Measurements from ENCODE around the gene LCN12. TPM values are rescaled to one million over a fixed set of nuclear protein-coding genes. Genes with fewer than 3 reads are reported as not detected.

The LCN12 gene
- total RNA-seq, 2 experiments from 2014 or later, result 1.3 to 2.1 TPM

GRCh38 chr9:136944212-136944518 is 7.9 kb upstream of the LCN12 start:
- Mint-ChIP-seq H3K4me3 (peak overlapping the region; percentile 77), H3K9me3 (no peaks in the 10 kb centered on the region), H3K36me3 (ENCODE audit: low read depth) (peaks cover 23% of the 10 kb centered on the region), H3K27ac (peak overlapping the region; percentile 83), H3K4me1 (ENCODE audit: low read depth) (peaks cover 14% of the 10 kb centered on the region), H3K27me3 (no peaks in the 10 kb centered on the region)
- DNase-seq (no peak), ATAC-seq (peak; percentile 37)
- CTCF ChIA-PET, result interaction anchor here (0.8 to 5.3 kb wide), 8 partner anchors 34 to 124 kb away, joined by 3 to 82 read pairs (median 3); partner anchors contain the start of gene TRAF2
- intact Hi-C loops (cut with micrococcal nuclease), result no loop called here
- no peak for TF ChIP-seq CTCF (IDR thresholded peaks at IDR 0.05)
- POLR2A ChIA-PET, result interaction anchor here (0.6 to 1.4 kb wide), 6 partner anchors 11 to 491 kb away, joined by 3 to 5 read pairs (median 4); partner anchors contain the start of genes PAXX and RABL6

GRCh38 chr9:136944519-136945332 is 7.3 kb upstream of the LCN12 start, which contains the start of the genes C8G and FBXW5:
Gene C8G (plus strand): TSS chr9:136945243. CDS start chr9:136945321, 78 bp downstream.
Gene FBXW5 (minus strand): TSS chr9:136944738. CDS start chr9:136944083, 655 bp downstream.
- peak within 1 kb of the TSS; percentile 77 for H3K4me3 Mint-ChIP-seq
- ChIA-PET CTCF (interaction anchor here (0.6 to 5.3 kb wide), 10 partner anchors 35 to 123 kb away, joined by 3 to 82 read pairs (median 3); partner anchors contain the start of genes FUT7 and TRAF2), POLR2A (interaction anchor here (0.6 to 1.4 kb wide), 8 partner anchors 12 to 491 kb away, joined by 3 to 5 read pairs (median 3); partner anchors contain the start of gene RABL6)
- H3K9me3 Mint-ChIP-seq, result no peaks in the 10 kb centered on the region
- H3K27ac Mint-ChIP-seq, result peak within 1 kb of the TSS; percentile 83
- ATAC-seq, result peak; percentile 89
- H3K27me3 Mint-ChIP-seq, result no peaks in the 10 kb centered on the region
- peak; percentile 93 for DNase-seq
- intact Hi-C loops (cut with micrococcal nuclease), result no loop called here
- peaks cover 17% of the 10 kb centered on the region for H3K36me3 Mint-ChIP-seq (ENCODE audit: low read depth)
- peak; percentile 96 for TF ChIP-seq CTCF (IDR thresholded peaks at IDR 0.05)
- H3K4me1 Mint-ChIP-seq (ENCODE audit: low read depth), result peaks cover 14% of the 10 kb centered on the region

DNA sequence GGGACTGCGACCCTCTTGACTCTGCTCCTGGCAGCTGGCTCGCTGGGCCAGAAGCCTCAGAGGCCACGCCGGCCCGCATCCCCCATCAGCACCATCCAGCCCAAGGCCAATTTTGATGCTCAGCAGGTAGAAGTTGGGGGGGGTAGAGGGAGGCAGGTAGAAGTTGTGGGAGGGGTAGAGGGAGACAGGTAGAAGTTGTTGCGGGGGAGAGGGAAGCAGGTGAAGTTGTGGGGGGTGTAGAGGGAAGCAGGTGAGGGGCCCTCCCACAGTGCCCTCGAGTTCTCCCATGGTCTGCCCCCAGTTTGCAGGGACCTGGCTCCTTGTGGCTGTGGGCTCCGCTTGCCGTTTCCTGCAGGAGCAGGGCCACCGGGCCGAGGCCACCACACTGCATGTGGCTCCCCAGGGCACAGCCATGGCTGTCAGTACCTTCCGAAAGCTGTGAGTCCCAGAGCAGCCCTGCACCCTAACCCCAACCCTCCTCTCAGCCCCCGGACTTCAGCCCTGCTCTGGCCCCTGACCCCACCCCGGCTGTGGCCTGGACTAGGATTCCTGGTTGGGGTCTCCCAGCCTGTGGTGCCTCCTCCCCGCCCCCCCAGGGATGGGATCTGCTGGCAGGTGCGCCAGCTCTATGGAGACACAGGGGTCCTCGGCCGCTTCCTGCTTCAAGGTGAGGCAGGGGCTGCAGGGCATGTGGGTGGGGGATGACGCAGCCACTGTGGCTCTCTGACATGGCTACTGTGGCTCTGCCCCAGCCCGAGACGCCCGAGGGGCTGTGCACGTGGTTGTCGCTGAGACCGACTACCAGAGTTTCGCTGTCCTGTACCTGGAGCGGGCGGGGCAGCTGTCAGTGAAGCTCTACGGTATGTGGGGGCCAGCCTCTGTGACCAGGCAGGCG is 6.5 kb upstream of the LCN12 start:
- no peak for DNase-seq
- Mint-ChIP-seq H3K27ac (no peak overlapping the region), H3K4me1 (ENCODE audit: low read depth) (peaks cover 14% of the 10 kb centered on the region), H3K27me3 (no peaks in the 10 kb centered on the region), H3K36me3 (ENCODE audit: low read depth) (peaks cover 16% of the 10 kb centered on the region), H3K4me3 (no peak overlapping the region), H3K9me3 (no peaks in the 10 kb centered on the region)
- no peak for ATAC-seq
- intact Hi-C loops (cut with micrococcal nuclease), result no loop called here
- POLR2A ChIA-PET, result interaction anchor here (0.7 to 2.2 kb wide), 3 partner anchors 16 to 146 kb away, joined by 3 to 8 read pairs (median 3); no protein-coding TSS in a partner anchor
- no peak for TF ChIP-seq CTCF (IDR thresholded peaks at IDR 0.05)
- CTCF ChIA-PET, result interaction anchor here (0.6 to 5.3 kb wide), 3 partner anchors 84 to 89 kb away, joined by 3 to 82 read pairs (median 3); partner anchors contain the start of gene FUT7

GRCh38 chr9:136946228-136947027 is 5.6 kb upstream of the LCN12 start:
- intact Hi-C loops (cut with micrococcal nuclease), result no loop called here
- no peak overlapping the region for H3K27ac Mint-ChIP-seq
- no peak for TF ChIP-seq CTCF (IDR thresholded peaks at IDR 0.05)
- ChIA-PET CTCF (interaction anchor here (0.8 to 5.3 kb wide), 5 partner anchors 25 to 159 kb away, joined by 3 to 82 read pairs (median 10); partner anchors contain the start of genes ABCA2 and AJM1), POLR2A (interaction anchor here (1.9 to 2.2 kb wide), 2 partner anchors 15 to 89 kb away, joined by 7 to 8 read pairs; no protein-coding TSS in a partner anchor)
- no peak for DNase-seq
- peaks cover 15% of the 10 kb centered on the region for H3K4me1 Mint-ChIP-seq (ENCODE audit: low read depth)
- H3K36me3 Mint-ChIP-seq (ENCODE audit: low read depth), result peaks cover 13% of the 10 kb centered on the region
- no peaks in the 10 kb centered on the region for H3K27me3 Mint-ChIP-seq
- no peaks in the 10 kb centered on the region for H3K9me3 Mint-ChIP-seq
- no peak overlapping the region for H3K4me3 Mint-ChIP-seq
- ATAC-seq, result no peak
